ENCODE results near the gene HES7.
"Not testable (repeated sequence)": the region's sequence is repeated elsewhere in the genome, so short reads cannot be mapped to it uniquely, and the experiment has no call there.

HES7 gene

GRCh38 chr17:8119581-8120519 is 4.1 kb downstream of the HES7 start:
- peaks cover 41% of the 10 kb centered on the region for H3K4me1 ChIP-seq (ENCODE audit: insufficient read depth, low read length)
- peak overlapping the region; percentile 85 for H3K4me3 ChIP-seq (ENCODE audit: low read length)

GRCh38 chr17:8118769-8119580 is 4.9 kb downstream of the HES7 start:
- Histone ChIP-seq H3K36me3 (ENCODE audit: insufficient read depth, low read length) (no peaks in the 10 kb centered on the region), H3K27me3 (ENCODE audit: insufficient read depth, low read length) (peaks cover 39% of the 10 kb centered on the region), H3K4me3 (ENCODE audit: low read length) (peak overlapping the region; percentile 71), H3K9me3 (ENCODE audit: low read length) (no peaks in the 10 kb centered on the region), H2AFZ (ENCODE audit: low read depth, low read length) (peak overlapping the region; percentile 69), H3K4me1 (ENCODE audit: insufficient read depth, low read length) (peaks cover 32% of the 10 kb centered on the region)

More at GRCh38 chr17:8119581-8120519, 4.1 kb downstream of the HES7 start:
- peaks cover 46% of the 10 kb centered on the region for H3K27me3 ChIP-seq (ENCODE audit: insufficient read depth, low read length)
- H2AFZ ChIP-seq (ENCODE audit: low read depth, low read length), result no peak overlapping the region
- no peaks in the 10 kb centered on the region for H3K9me3 ChIP-seq (ENCODE audit: low read length)
- no peaks in the 10 kb centered on the region for H3K36me3 ChIP-seq (ENCODE audit: insufficient read depth, low read length)

GRCh38 chr17:8117980-8118768 is 5.7 kb downstream of the HES7 start, which contains the start of gene ALOXE3:
ALOXE3 (minus strand) TSS chr17:8118514; CDS start chr17:8117990, 524 bp downstream.
- H3K4me1 ChIP-seq (ENCODE audit: insufficient read depth, low read length), result peaks cover 24% of the 10 kb centered on the region
- H3K9me3 ChIP-seq (ENCODE audit: low read length), result no peaks in the 10 kb centered on the region
- peak within 1 kb of the TSS; percentile 69 for H2AFZ ChIP-seq (ENCODE audit: low read depth, low read length)
- H3K27me3 ChIP-seq (ENCODE audit: insufficient read depth, low read length), result peaks cover 31% of the 10 kb centered on the region
- H3K4me3 ChIP-seq (ENCODE audit: low read length), result peak within 1 kb of the TSS; percentile 71
- H3K36me3 ChIP-seq (ENCODE audit: insufficient read depth, low read length), result no peaks in the 10 kb centered on the region

- peak overlapping the region; percentile 69 for H2AFZ ChIP-seq (ENCODE audit: low read depth, low read length)
- peak overlapping the region; percentile 71 for H3K4me3 ChIP-seq (ENCODE audit: low read length)
- peaks cover 29% of the 10 kb centered on the region for H3K27me3 ChIP-seq (ENCODE audit: insufficient read depth, low read length)
- H3K36me3 ChIP-seq (ENCODE audit: insufficient read depth, low read length), result no peaks in the 10 kb centered on the region
- peaks cover 18% of the 10 kb centered on the region for H3K4me1 ChIP-seq (ENCODE audit: insufficient read depth, low read length)
- no peaks in the 10 kb centered on the region for H3K9me3 ChIP-seq (ENCODE audit: low read length)
Observed at GRCh38 chr17:8117367-8117979, 6.4 kb downstream of the HES7 start.

- Histone ChIP-seq H3K4me1 (ENCODE audit: insufficient read depth, low read length) (peaks cover 15% of the 10 kb centered on the region), H2AFZ (ENCODE audit: low read depth, low read length) (no peak overlapping the region), H3K4me3 (ENCODE audit: low read length) (no peak overlapping the region), H3K27me3 (ENCODE audit: insufficient read depth, low read length) (peaks cover 32% of the 10 kb centered on the region), H3K36me3 (ENCODE audit: insufficient read depth, low read length) (no peaks in the 10 kb centered on the region), H3K9me3 (ENCODE audit: low read length) (no peaks in the 10 kb centered on the region)
Observed at GRCh38 chr17:8116776-8117175, 7.1 kb downstream of the HES7 start.

GRCh38 chr17:8110907-8111306 is 13.0 kb downstream of the HES7 start:
- no peaks in the 10 kb centered on the region for H3K4me1 ChIP-seq (ENCODE audit: insufficient read depth, low read length)
- H2AFZ ChIP-seq (ENCODE audit: low read depth, low read length), result no peak overlapping the region
- H3K9me3 ChIP-seq (ENCODE audit: low read length), result no peaks in the 10 kb centered on the region
- no peaks in the 10 kb centered on the region for H3K36me3 ChIP-seq (ENCODE audit: insufficient read depth, low read length)
- H3K4me3 ChIP-seq (ENCODE audit: low read length), result no peak overlapping the region
- peaks cover 62% of the 10 kb centered on the region for H3K27me3 ChIP-seq (ENCODE audit: insufficient read depth, low read length)

- H3K4me1 ChIP-seq (ENCODE audit: insufficient read depth, low read length), result no peaks in the 10 kb centered on the region
- no peak overlapping the region for H2AFZ ChIP-seq (ENCODE audit: low read depth, low read length)
- no peaks in the 10 kb centered on the region for H3K9me3 ChIP-seq (ENCODE audit: low read length)
- peaks cover 58% of the 10 kb centered on the region for H3K27me3 ChIP-seq (ENCODE audit: insufficient read depth, low read length)
- H3K36me3 ChIP-seq (ENCODE audit: insufficient read depth, low read length), result no peaks in the 10 kb centered on the region
- H3K4me3 ChIP-seq (ENCODE audit: low read length), result no peak overlapping the region
Observed at GRCh38 chr17:8110456-8110804, 13.5 kb downstream of the HES7 start.

- Histone ChIP-seq H3K9me3 (ENCODE audit: low read length) (no peaks in the 10 kb centered on the region), H3K27me3 (ENCODE audit: insufficient read depth, low read length) (peaks cover 58% of the 10 kb centered on the region), H3K36me3 (ENCODE audit: insufficient read depth, low read length) (no peaks in the 10 kb centered on the region), H2AFZ (ENCODE audit: low read depth, low read length) (no peak overlapping the region), H3K4me3 (ENCODE audit: low read length) (no peak overlapping the region), H3K4me1 (ENCODE audit: insufficient read depth, low read length) (no peaks in the 10 kb centered on the region)
Observed at GRCh38 chr17:8109661-8110455, 14.0 kb downstream of the HES7 start.

- Histone ChIP-seq H3K4me3 (ENCODE audit: low read length) (no peak overlapping the region), H3K36me3 (ENCODE audit: insufficient read depth, low read length) (no peaks in the 10 kb centered on the region), H2AFZ (ENCODE audit: low read depth, low read length) (no peak overlapping the region), H3K4me1 (ENCODE audit: insufficient read depth, low read length) (no peaks in the 10 kb centered on the region), H3K9me3 (ENCODE audit: low read length) (no peaks in the 10 kb centered on the region), H3K27me3 (ENCODE audit: insufficient read depth, low read length) (peaks cover 61% of the 10 kb centered on the region)
Observed at GRCh38 chr17:8108972-8109660, 14.8 kb downstream of the HES7 start.

- H3K9me3 ChIP-seq (ENCODE audit: low read length); H3K36me3 ChIP-seq (ENCODE audit: insufficient read depth, low read length); H3K4me3 ChIP-seq (ENCODE audit: low read length); H2AFZ ChIP-seq (ENCODE audit: low read depth, low read length); H3K4me1 ChIP-seq (ENCODE audit: insufficient read depth, low read length): not testable (repeated sequence)
- peaks cover 53% of the 10 kb centered on the region for H3K27me3 ChIP-seq (ENCODE audit: insufficient read depth, low read length)
Observed at GRCh38 chr17:8106980-8107379, 16.9 kb downstream of the HES7 start.

GRCh38 chr17:8105957-8106398 is 17.9 kb downstream of the HES7 start:
- H3K9me3 ChIP-seq (ENCODE audit: low read length), result no peaks in the 10 kb centered on the region
- no peaks in the 10 kb centered on the region for H3K4me1 ChIP-seq (ENCODE audit: insufficient read depth, low read length)
- peaks cover 43% of the 10 kb centered on the region for H3K27me3 ChIP-seq (ENCODE audit: insufficient read depth, low read length)
- H3K4me3 ChIP-seq (ENCODE audit: low read length), result no peak overlapping the region
- no peaks in the 10 kb centered on the region for H3K36me3 ChIP-seq (ENCODE audit: insufficient read depth, low read length)
- no peak overlapping the region for H2AFZ ChIP-seq (ENCODE audit: low read depth, low read length)
